Fibroblast of lung (primary cell): ENCODE measurements around the gene XK.

Experiments used
- EZH2 ChIP-seq: IDR thresholded peaks from 2 replicates; pipeline ENCODE4 v1.5.1; 2012; ENCODE audit warnings: low read length, control low read depth, mild to moderate bottlenecking; ENCODE audit errors: missing control alignments
- TF ChIP-seq, protein P1 (sequence below), 2 donors: IDR thresholded peaks in 1 of 2; conservative IDR thresholded peaks in 1 of 2; 1 replicate in 1 of 2; 2 replicates in 1 of 2; pipeline ENCODE4 v1.5.1; 2011 to 2012; ENCODE audit warnings: low read length in 2 of 2, control low read depth in 1 of 2, inconsistent platforms in 1 of 2, low read depth in 1 of 2, mild to moderate bottlenecking in 1 of 2

DNA sequence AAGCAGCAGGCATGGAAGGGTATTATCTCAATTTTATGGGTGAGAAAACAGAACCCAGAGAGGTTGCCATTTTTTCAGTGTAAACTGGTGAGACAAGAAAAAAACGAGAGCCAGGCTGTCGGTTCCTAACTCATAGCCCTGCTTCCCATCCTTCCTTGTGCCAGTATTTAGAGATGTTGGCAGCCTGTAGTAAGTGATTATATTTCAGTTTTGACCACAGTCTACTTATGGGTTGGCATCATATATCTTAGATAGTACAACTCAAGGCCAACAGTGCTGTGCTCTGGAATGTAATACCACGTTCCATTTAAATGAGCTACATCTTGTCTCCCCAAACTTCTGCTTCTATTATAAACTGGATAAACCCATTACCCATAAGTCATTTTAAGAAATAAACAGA lies 40.8 kb downstream of the XK start:
- TF ChIP-seq, protein P1, sequence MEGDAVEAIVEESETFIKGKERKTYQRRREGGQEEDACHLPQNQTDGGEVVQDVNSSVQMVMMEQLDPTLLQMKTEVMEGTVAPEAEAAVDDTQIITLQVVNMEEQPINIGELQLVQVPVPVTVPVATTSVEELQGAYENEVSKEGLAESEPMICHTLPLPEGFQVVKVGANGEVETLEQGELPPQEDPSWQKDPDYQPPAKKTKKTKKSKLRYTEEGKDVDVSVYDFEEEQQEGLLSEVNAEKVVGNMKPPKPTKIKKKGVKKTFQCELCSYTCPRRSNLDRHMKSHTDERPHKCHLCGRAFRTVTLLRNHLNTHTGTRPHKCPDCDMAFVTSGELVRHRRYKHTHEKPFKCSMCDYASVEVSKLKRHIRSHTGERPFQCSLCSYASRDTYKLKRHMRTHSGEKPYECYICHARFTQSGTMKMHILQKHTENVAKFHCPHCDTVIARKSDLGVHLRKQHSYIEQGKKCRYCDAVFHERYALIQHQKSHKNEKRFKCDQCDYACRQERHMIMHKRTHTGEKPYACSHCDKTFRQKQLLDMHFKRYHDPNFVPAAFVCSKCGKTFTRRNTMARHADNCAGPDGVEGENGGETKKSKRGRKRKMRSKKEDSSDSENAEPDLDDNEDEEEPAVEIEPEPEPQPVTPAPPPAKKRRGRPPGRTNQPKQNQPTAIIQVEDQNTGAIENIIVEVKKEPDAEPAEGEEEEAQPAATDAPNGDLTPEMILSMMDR (conservative IDR thresholded peaks at IDR 0.05 in 1 of 2, IDR thresholded peaks at IDR 0.05 in 1 of 2; ENCODE audit: low read depth in 1 of 2, low read length in 2 of 2) = no peak
- TF ChIP-seq EZH2 = no peak
